ENCODE measurements around the gene ABCC11.
"Not testable (repeated sequence)": the region's sequence is repeated elsewhere in the genome, so short reads cannot be mapped to it uniquely, and the experiment has no call there.

ABCC11 gene

GRCh38 chr16:48246066-48246465 lies 1.3 kb downstream of the ABCC11 start:
- DNase-seq = no peak

GRCh38 chr16:48244863-48245195 lies 2.5 kb downstream of the ABCC11 start:
- no peak for DNase-seq

GRCh38 chr16:48244080-48244862 lies 3.1 kb downstream of the ABCC11 start, which contains the start of gene LONP2:
Gene LONP2, plus strand, starts transcription at chr16:48244300. Its CDS starts 89 bp downstream, at chr16:48244389.
- peak; percentile 88 for DNase-seq

GRCh38 chr16:48240147-48240546 lies 7.2 kb downstream of the ABCC11 start:
- DNase-seq = not testable (repeated sequence)

GRCh38 chr16:48236286-48236685 lies 11.1 kb downstream of the ABCC11 start:
- DNase-seq = no peak

- no peak for DNase-seq
These were observed 11.7 kb downstream of the ABCC11 start for GRCh38 chr16:48235556-48236136.

GRCh38 chr16:48235058-48235555 lies 12.2 kb downstream of the ABCC11 start:
- DNase-seq = no peak

GRCh38 chr16:48234630-48235029 lies 12.7 kb downstream of the ABCC11 start:
- no peak for DNase-seq

- DNase-seq = no peak
These were observed 14.8 kb downstream of the ABCC11 start for GRCh38 chr16:48232493-48233040.

- DNase-seq = peak; percentile 35
These were observed 15.4 kb downstream of the ABCC11 start for GRCh38 chr16:48231727-48232492.

- no peak for DNase-seq
These were observed 21.9 kb downstream of the ABCC11 start for GRCh38 chr16:48225456-48225855.

- no peak for DNase-seq
These were observed 23.8 kb downstream of the ABCC11 start for GRCh38 chr16:48223490-48223889.

- no peak for DNase-seq
These were observed 26.4 kb downstream of the ABCC11 start for GRCh38 chr16:48220891-48221290.

GRCh38 chr16:48218473-48218872 lies 28.9 kb downstream of the ABCC11 start:
- no peak for DNase-seq

- no peak for DNase-seq
These were observed 29.6 kb downstream of the ABCC11 start for GRCh38 chr16:48217708-48218107.

GRCh38 chr16:48215738-48216137 lies 31.6 kb downstream of the ABCC11 start:
- no peak for DNase-seq

GRCh38 chr16:48212033-48212432 lies 35.3 kb downstream of the ABCC11 start:
- no peak for DNase-seq

- no peak for DNase-seq
These were observed 36.6 kb downstream of the ABCC11 start for GRCh38 chr16:48210747-48211146.

GRCh38 chr16:48206594-48207242 lies 40.6 kb downstream of the ABCC11 start:
- no peak for DNase-seq

GRCh38 chr16:48204825-48205151 lies 42.6 kb downstream of the ABCC11 start:
- no peak for DNase-seq

GRCh38 chr16:48203974-48204824 lies 43.1 kb downstream of the ABCC11 start:
- no peak for DNase-seq
